ENCODE measurements around the gene PRRT4.

Gene PRRT4

DNA sequence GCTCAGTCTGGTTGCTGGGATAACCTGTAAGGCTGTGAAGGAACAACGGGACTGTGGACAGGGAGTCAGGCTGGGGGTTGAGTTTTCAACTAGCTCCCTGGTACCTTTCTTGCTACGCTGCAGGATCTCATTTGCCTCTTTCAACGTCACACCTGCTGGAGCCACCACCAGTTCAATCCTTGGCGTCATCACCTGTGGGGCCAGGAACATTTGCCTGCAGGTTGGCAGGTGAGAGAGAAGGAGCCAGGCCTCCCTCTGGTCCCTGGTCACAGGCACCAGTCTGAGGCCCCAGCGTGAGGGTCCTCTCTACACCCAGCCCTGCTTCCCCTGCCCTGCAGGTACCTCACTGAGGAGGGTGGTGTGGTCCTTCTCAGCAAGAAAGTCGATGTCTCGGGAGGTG is 38.5 kb upstream of the PRRT4 start:
- H3K4me3 ChIP-seq (ENCODE audit: insufficient read depth in 1 of 2, low read depth in 1 of 2, low read length in 2 of 2), result no peak overlapping the region
- H3K9me3 ChIP-seq (ENCODE audit: control insufficient read depth, low read length), result no peaks in the 10 kb centered on the region
- no peak overlapping the region for H2AK5ac ChIP-seq (ENCODE audit: low read length, severe bottlenecking)
- H2BK120ac ChIP-seq (ENCODE audit: low read depth, low read length), result no peak overlapping the region
- peaks cover 5% of the 10 kb centered on the region for H3K79me1 ChIP-seq (replicated peaks; ENCODE audit: low read length, poor library complexity, severe bottlenecking)
- no peak overlapping the region for H3K4ac ChIP-seq (ENCODE audit: low read depth in 1 of 2, low read length in 2 of 2)
- H3K4me2 ChIP-seq (ENCODE audit: low read length, poor library complexity, severe bottlenecking), result no peak overlapping the region
- no peak overlapping the region for H2BK12ac ChIP-seq (ENCODE audit: low read length in 2 of 2)
- H2BK15ac ChIP-seq (ENCODE audit: low read depth, poor library complexity, severe bottlenecking), result no peak overlapping the region
- H3K4me1 ChIP-seq (ENCODE audit: control insufficient read depth, insufficient read depth, low read depth, low read length), result peaks cover 10% of the 10 kb centered on the region
- no peak overlapping the region for H3K18ac ChIP-seq (ENCODE audit: low read depth in 1 of 2, low read length in 2 of 2)
- 98% methylated on average over 7 of the region's 7 CpGs for WGBS
- no peak overlapping the region for H2AFZ ChIP-seq (ENCODE audit: low read depth, low read length)
- H3K14ac ChIP-seq (ENCODE audit: low read length in 2 of 2), result no peak overlapping the region
- DNase-seq, result no peak
- H3K23ac ChIP-seq (ENCODE audit: low read length in 2 of 2), result no peak overlapping the region
- H2BK5ac ChIP-seq (ENCODE audit: low read depth, low read length, poor library complexity, severe bottlenecking), result no peak overlapping the region
- no peak overlapping the region for H3K27ac ChIP-seq (ENCODE audit: low read length, poor library complexity, severe bottlenecking)
- H3K9ac ChIP-seq (ENCODE audit: low read length), result no peak overlapping the region
- no peak overlapping the region for H4K91ac ChIP-seq (ENCODE audit: low read length)
- no peak overlapping the region for H4K8ac ChIP-seq (ENCODE audit: low read length)
- H3K36me3 ChIP-seq (ENCODE audit: control insufficient read depth in 1 of 2, insufficient read depth in 2 of 2, low read depth in 1 of 2, low read length in 2 of 2), result peaks cover 54 to 76% of the 10 kb centered on the region in 2 experiments
- no peaks in the 10 kb centered on the region for H3K27me3 ChIP-seq (ENCODE audit: control insufficient read depth in 1 of 2, insufficient read depth in 1 of 2, low read length in 2 of 2)

DNA sequence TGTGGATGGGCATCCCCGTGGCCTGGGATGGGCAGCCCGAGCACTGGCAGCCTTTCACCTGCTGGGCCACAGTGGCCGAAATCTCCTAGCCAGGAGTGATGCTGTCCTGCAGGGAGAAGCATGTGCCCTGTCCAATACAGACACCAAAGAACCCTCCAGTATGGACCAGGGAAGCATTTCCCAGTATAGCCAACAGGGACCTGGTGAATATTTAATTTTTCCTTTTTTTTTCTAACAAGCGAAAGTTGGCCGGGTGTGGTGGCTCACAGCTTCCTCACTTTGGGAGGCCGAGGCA is 37.3 kb upstream of the PRRT4 start:
- H2AFZ ChIP-seq (ENCODE audit: low read depth, low read length), result no peak overlapping the region
- H2BK120ac ChIP-seq (ENCODE audit: low read depth, low read length), result no peak overlapping the region
- no peak overlapping the region for H4K8ac ChIP-seq (ENCODE audit: low read length)
- H2BK5ac ChIP-seq (ENCODE audit: low read depth, low read length, poor library complexity, severe bottlenecking), result no peak overlapping the region
- peaks cover 66 to 87% of the 10 kb centered on the region in 2 experiments for H3K36me3 ChIP-seq (ENCODE audit: control insufficient read depth in 1 of 2, insufficient read depth in 2 of 2, low read depth in 1 of 2, low read length in 2 of 2)
- H3K27ac ChIP-seq (ENCODE audit: low read length, poor library complexity, severe bottlenecking), result no peak overlapping the region
- H3K9me3 ChIP-seq (ENCODE audit: control insufficient read depth, low read length), result no peaks in the 10 kb centered on the region
- no peak overlapping the region for H3K23ac ChIP-seq (ENCODE audit: low read length in 2 of 2)
- H4K91ac ChIP-seq (ENCODE audit: low read length), result no peak overlapping the region
- H2BK12ac ChIP-seq (ENCODE audit: low read length in 2 of 2), result no peak overlapping the region
- no peak overlapping the region for H3K18ac ChIP-seq (ENCODE audit: low read depth in 1 of 2, low read length in 2 of 2)
- no peak for DNase-seq
- no peak overlapping the region for H3K14ac ChIP-seq (ENCODE audit: low read length in 2 of 2)
- H3K4me1 ChIP-seq (ENCODE audit: control insufficient read depth, insufficient read depth, low read depth, low read length), result no peaks in the 10 kb centered on the region
- no peaks in the 10 kb centered on the region for H3K27me3 ChIP-seq (ENCODE audit: control insufficient read depth in 1 of 2, insufficient read depth in 1 of 2, low read length in 2 of 2)
- H3K79me1 ChIP-seq (replicated peaks; ENCODE audit: low read length, poor library complexity, severe bottlenecking), result peaks cover 2% of the 10 kb centered on the region
- no peak overlapping the region for H2AK5ac ChIP-seq (ENCODE audit: low read length, severe bottlenecking)
- no peak overlapping the region for H2BK15ac ChIP-seq (ENCODE audit: low read depth, poor library complexity, severe bottlenecking)
- 55% methylated on average over 5 of the region's 6 CpGs for WGBS
- no peak overlapping the region for H3K9ac ChIP-seq (ENCODE audit: low read length)
- no peak overlapping the region for H3K4me2 ChIP-seq (ENCODE audit: low read length, poor library complexity, severe bottlenecking)
- H3K4me3 ChIP-seq (ENCODE audit: insufficient read depth in 1 of 2, low read depth in 1 of 2, low read length in 2 of 2), result no peak overlapping the region
- H3K4ac ChIP-seq (ENCODE audit: low read depth in 1 of 2, low read length in 2 of 2), result no peak overlapping the region

DNA sequence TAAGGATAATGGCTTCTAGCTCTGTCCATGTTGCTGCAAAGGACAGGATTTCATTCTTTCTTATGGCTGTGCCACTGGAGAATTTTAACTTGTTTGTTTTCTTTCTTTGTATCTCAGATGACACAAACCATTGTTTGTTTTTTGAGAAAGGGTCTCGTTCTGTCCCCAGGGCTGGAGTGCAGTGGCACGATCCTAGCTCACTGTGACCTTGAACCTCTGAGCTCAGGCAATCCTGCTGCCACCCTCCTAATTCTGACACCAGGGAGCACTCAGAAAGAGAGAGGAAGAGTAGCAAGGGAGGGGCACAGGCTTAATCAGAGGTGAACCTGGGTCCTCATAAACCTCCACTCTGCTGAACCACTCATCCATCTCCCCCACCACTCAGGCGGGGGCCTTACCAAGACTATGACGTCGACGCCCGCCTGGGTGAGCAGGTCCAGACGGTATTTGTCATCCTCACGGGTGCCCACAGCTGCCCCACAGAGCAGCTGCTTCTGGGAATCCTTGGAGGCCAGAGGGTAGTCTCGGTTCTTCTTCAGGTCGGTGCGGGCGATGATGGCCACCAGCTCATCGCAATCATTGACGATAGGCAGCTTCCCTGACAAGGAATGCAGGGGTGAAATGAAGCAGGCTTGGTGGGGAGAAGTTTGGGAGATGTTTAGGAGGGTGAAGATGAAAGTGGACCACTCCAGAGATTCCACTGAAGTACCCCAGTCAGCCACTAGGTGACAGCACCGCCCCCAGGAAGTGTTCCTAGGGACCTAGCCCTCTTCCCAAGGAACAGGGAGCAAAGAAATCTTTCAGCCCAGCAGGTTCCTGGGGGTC is 36.7 kb upstream of the PRRT4 start:
- peak; percentile 62 for DNase-seq
- Histone ChIP-seq H3K27me3 (ENCODE audit: control insufficient read depth in 1 of 2, insufficient read depth in 1 of 2, low read length in 2 of 2) (no peaks in the 10 kb centered on the region), H3K18ac (ENCODE audit: low read depth in 1 of 2, low read length in 2 of 2) (no peak overlapping the region), H3K27ac (ENCODE audit: low read length, poor library complexity, severe bottlenecking) (no peak overlapping the region), H2BK120ac (ENCODE audit: low read depth, low read length) (no peak overlapping the region), H3K4me3 (ENCODE audit: insufficient read depth in 1 of 2, low read depth in 1 of 2, low read length in 2 of 2) (no peak overlapping the region), H4K91ac (ENCODE audit: low read length) (no peak overlapping the region), H3K4me1 (ENCODE audit: control insufficient read depth, insufficient read depth, low read depth, low read length) (no peaks in the 10 kb centered on the region), H3K36me3 (ENCODE audit: control insufficient read depth in 1 of 2, insufficient read depth in 2 of 2, low read depth in 1 of 2, low read length in 2 of 2) (peaks cover 72 to 88% of the 10 kb centered on the region in 2 experiments), H2AK5ac (ENCODE audit: low read length, severe bottlenecking) (no peak overlapping the region), H2BK12ac (ENCODE audit: low read length in 2 of 2) (no peak overlapping the region), H3K4me2 (ENCODE audit: low read length, poor library complexity, severe bottlenecking) (no peak overlapping the region), H2BK5ac (ENCODE audit: low read depth, low read length, poor library complexity, severe bottlenecking) (no peak overlapping the region), H3K14ac (ENCODE audit: low read length in 2 of 2) (no peak overlapping the region), H3K4ac (ENCODE audit: low read depth in 1 of 2, low read length in 2 of 2) (no peak overlapping the region), H3K79me1 (replicated peaks; ENCODE audit: low read length, poor library complexity, severe bottlenecking) (no peaks in the 10 kb centered on the region), H4K8ac (ENCODE audit: low read length) (no peak overlapping the region), H2AFZ (ENCODE audit: low read depth, low read length) (no peak overlapping the region), H3K23ac (ENCODE audit: low read length in 2 of 2) (no peak overlapping the region), H3K9ac (ENCODE audit: low read length) (no peak overlapping the region), H3K9me3 (ENCODE audit: control insufficient read depth, low read length) (no peaks in the 10 kb centered on the region), H2BK15ac (ENCODE audit: low read depth, poor library complexity, severe bottlenecking) (no peak overlapping the region)
- WGBS, result 72% methylated on average over 15 of the region's 16 CpGs

DNA sequence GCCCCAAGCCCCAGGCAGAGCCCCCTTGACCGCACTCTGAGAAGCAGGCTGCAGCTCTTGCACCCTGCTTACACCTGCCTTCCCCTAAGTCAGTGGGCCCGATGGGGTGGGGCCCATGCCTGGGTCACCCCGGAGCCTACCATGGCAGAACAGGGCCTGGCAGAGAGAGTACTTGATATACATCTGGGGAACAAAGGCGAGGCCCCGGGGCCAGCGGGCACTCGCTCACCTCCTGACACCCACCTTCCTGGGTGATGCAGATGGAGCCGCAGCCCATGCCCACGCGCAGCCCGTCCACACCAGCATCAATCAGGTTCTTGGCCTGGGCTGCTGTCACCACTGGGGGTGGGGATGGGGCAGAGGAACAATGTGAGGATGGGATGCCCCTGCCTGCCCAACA is 34.9 kb upstream of the PRRT4 start:
- Histone ChIP-seq H3K27me3 (ENCODE audit: control insufficient read depth in 1 of 2, insufficient read depth in 1 of 2, low read length in 2 of 2) (no peaks in the 10 kb centered on the region), H3K14ac (ENCODE audit: low read length in 2 of 2) (no peak overlapping the region), H2AFZ (ENCODE audit: low read depth, low read length) (no peak overlapping the region), H2BK15ac (ENCODE audit: low read depth, poor library complexity, severe bottlenecking) (no peak overlapping the region), H3K9ac (ENCODE audit: low read length) (no peak overlapping the region), H3K36me3 (ENCODE audit: control insufficient read depth in 1 of 2, insufficient read depth in 2 of 2, low read depth in 1 of 2, low read length in 2 of 2) (peaks cover 80 to 82% of the 10 kb centered on the region in 2 experiments), H2AK5ac (ENCODE audit: low read length, severe bottlenecking) (no peak overlapping the region), H3K4me3 (ENCODE audit: insufficient read depth in 1 of 2, low read depth in 1 of 2, low read length in 2 of 2) (no peak overlapping the region), H3K79me1 (replicated peaks; ENCODE audit: low read length, poor library complexity, severe bottlenecking) (no peaks in the 10 kb centered on the region), H2BK12ac (ENCODE audit: low read length in 2 of 2) (no peak overlapping the region), H4K8ac (ENCODE audit: low read length) (no peak overlapping the region), H3K18ac (ENCODE audit: low read depth in 1 of 2, low read length in 2 of 2) (no peak overlapping the region), H3K9me3 (ENCODE audit: control insufficient read depth, low read length) (no peaks in the 10 kb centered on the region), H3K4ac (ENCODE audit: low read depth in 1 of 2, low read length in 2 of 2) (no peak overlapping the region), H2BK120ac (ENCODE audit: low read depth, low read length) (no peak overlapping the region), H4K91ac (ENCODE audit: low read length) (no peak overlapping the region), H2BK5ac (ENCODE audit: low read depth, low read length, poor library complexity, severe bottlenecking) (no peak overlapping the region), H3K27ac (ENCODE audit: low read length, poor library complexity, severe bottlenecking) (no peak overlapping the region), H3K4me2 (ENCODE audit: low read length, poor library complexity, severe bottlenecking) (no peak overlapping the region), H3K4me1 (ENCODE audit: control insufficient read depth, insufficient read depth, low read depth, low read length) (no peaks in the 10 kb centered on the region), H3K23ac (ENCODE audit: low read length in 2 of 2) (no peak overlapping the region)
- WGBS, result 98% methylated on average over 10 of the region's 11 CpGs
- DNase-seq, result no peak

Data from mesenchymal stem cell (in vitro differentiated cells and primary cell).